ENCODE data around the gene KCTD5. TPM values are rescaled to one million over a fixed set of nuclear protein-coding genes. Genes with fewer than 3 reads are reported as not detected.

KCTD5 gene
- total RNA-seq, result 10 to 100 TPM; 28.5 to 30.3 TPM

GRCh38 chr16:2682209-2683021, at the start of gene KCTD5:
KCTD5 (plus strand) TSS chr16:2682523; CDS start chr16:2682549, 26 bp downstream.

GRCh38 chr16:2720064-2720457, 37.7 kb downstream of the KCTD5 start, which contains the start of gene PRSS27:
PRSS27 (minus strand) TSS chr16:2720224; CDS start chr16:2720160, 64 bp downstream.

GRCh38 chr16:2752035-2752849, 69.9 kb downstream of the KCTD5 start, which contains the start of gene SRRM2:
SRRM2 (plus strand) TSS chr16:2752638; CDS start chr16:2756365, 3,727 bp downstream.

Other genes starting within 250 kb of the KCTD5 start
- gene TEDC2, start 222.4 kb upstream of the KCTD5 start, total RNA-seq, result 1 to 10 TPM; 8.3 to 8.8 TPM
- gene NTN3, start 211.2 kb upstream of the KCTD5 start, total RNA-seq, result not detected
- 10 to 100 TPM; 10.2 to 10.3 TPM for gene TBC1D24, start 207.4 kb upstream of the KCTD5 start, total RNA-seq
- 10 to 100 TPM; 95.0 to 99.8 TPM for gene ATP6V0C, start 168.6 kb upstream of the KCTD5 start, total RNA-seq
- 10 to 100 TPM; 58.0 to 62.9 TPM for gene AMDHD2, start 162.2 kb upstream of the KCTD5 start, total RNA-seq
- under 1 TPM; 0.25 to 0.51 TPM for gene CEMP1, start 151.1 kb upstream of the KCTD5 start, total RNA-seq
- gene PDPK1, start 144.5 kb upstream of the KCTD5 start, total RNA-seq, result 10 to 100 TPM; 39.0 to 46.0 TPM
- 1 to 10 TPM; 1.3 to 1.4 TPM for gene PRSS27, start 37.7 kb downstream of the KCTD5 start, total RNA-seq
- gene SRRM2, start 70.1 kb downstream of the KCTD5 start, total RNA-seq, result 100 to 1,000 TPM; 565 to 586 TPM
- gene ELOB, start 94.8 kb downstream of the KCTD5 start, total RNA-seq, result 100 to 1,000 TPM; 113 to 116 TPM
- not detected for gene PRSS33, start 105.0 kb downstream of the KCTD5 start, total RNA-seq
- not detected for gene PRSS41, start 115.9 kb downstream of the KCTD5 start, total RNA-seq
- 1 to 10 TPM; 1.7 to 1.8 TPM for gene PRSS21, start 134.7 kb downstream of the KCTD5 start, total RNA-seq
- 1 to 10 TPM; 1.4 to 1.6 TPM for gene ZG16B, start 147.8 kb downstream of the KCTD5 start, total RNA-seq
- not detected for gene PRSS22, start 175.6 kb downstream of the KCTD5 start, total RNA-seq
- 10 to 100 TPM; 21.2 to 22.4 TPM for gene FLYWCH2, start 200.7 kb downstream of the KCTD5 start, total RNA-seq
- 10 to 100 TPM; 50.6 to 52.3 TPM for gene FLYWCH1, start 229.4 kb downstream of the KCTD5 start, total RNA-seq